ENCODE data around the gene EVPL.
"Not testable (repeated sequence)": the region's sequence is repeated elsewhere in the genome, so short reads cannot be mapped to it uniquely, and the experiment has no call there.

Gene EVPL

DNA sequence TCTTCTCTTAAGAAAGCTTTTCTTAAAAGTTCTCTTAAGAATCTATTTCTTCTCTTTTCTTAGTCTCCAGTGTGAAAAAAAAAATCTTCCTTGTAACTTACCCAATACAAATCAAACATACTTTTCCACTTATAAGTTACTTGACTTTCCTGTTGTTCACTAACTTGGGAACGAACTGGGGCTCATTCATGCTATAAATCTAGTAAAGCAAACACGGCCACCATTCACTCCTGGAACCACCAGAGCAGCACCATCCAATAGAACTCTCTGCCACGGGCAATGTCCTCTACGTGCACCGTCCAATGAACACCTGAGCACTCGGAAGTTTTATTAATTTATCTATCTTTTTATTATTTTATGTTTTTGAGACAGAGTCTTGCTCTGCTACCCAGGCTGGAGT lies 24.5 kb upstream of the EVPL start:
- no peak overlapping the region for H3K9ac ChIP-seq (ENCODE audit: insufficient read length, low read depth)
- H3K36me3 ChIP-seq (ENCODE audit: insufficient read depth, insufficient read length, low read length) = peaks cover 80% of the 10 kb centered on the region
- TF ChIP-seq YY1 (IDR thresholded peaks at IDR 0.05; ENCODE audit: insufficient read depth, insufficient read length) (no peak), ZNF274 (IDR thresholded peaks at IDR 0.05; ENCODE audit: low read depth, low read length) (no peak), SUZ12 (IDR thresholded peaks at IDR 0.05; ENCODE audit: extremely low read depth, insufficient read depth, insufficient read length) (no peak)
- DNase-seq (ENCODE audit: low read depth, low spot score) = no peak
- peaks cover 5% of the 10 kb centered on the region for H3K4me1 ChIP-seq (ENCODE audit: insufficient read depth, insufficient read length)
- no peak overlapping the region for H3K4me3 ChIP-seq (ENCODE audit: insufficient read length, low read depth)
- H3K9me3 ChIP-seq (ENCODE audit: insufficient read depth, low read length) = no peaks in the 10 kb centered on the region
- H3K27me3 ChIP-seq (ENCODE audit: insufficient read depth, insufficient read length) = no peaks in the 10 kb centered on the region

DNA sequence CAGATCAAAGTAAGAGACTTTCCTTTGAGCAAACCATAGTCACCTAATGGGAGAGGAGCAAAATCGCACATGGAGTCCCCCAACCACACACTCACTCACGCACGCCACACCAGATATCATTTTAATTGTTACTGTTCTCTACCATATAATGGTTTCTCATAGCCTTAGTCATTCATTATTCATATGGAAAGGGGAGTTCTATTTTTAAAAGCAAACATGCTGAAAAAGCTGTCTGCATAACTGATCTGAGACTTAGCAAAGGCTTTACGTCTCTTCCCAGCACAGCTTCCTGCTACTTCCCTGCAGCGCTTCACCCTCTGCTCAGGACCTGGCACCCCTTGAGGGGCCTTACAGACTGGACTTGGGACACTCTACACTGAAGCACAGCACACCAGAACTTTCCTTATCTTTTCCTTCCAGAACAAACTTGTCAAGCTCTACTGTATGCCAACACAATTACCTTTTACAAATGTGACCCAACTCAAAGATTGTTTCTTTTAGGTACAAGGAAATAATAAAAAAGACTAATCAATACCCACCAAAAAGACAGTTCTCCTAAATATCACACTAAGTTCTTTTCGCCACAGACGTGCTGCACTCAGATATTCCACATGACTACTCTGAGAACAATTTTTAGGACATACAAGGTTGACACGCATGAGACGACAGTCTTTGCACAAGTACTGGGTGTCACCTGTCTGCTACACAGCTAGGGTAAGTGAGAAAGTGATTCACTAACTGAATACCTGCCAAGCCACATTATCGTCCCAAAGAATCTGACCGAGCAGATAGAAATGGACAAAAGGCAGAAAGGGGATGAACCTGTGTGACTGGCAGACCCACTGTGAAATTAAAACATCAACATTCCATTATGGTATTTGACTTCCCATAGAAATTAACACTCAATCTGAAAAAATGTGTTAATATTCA lies 23.7 kb upstream of the EVPL start:
- DNase-seq (ENCODE audit: low read depth, low spot score) = no peak
- peaks cover 5% of the 10 kb centered on the region for H3K4me1 ChIP-seq (ENCODE audit: insufficient read depth, insufficient read length)
- no peaks in the 10 kb centered on the region for H3K9me3 ChIP-seq (ENCODE audit: insufficient read depth, low read length)
- no peak overlapping the region for H3K4me3 ChIP-seq (ENCODE audit: insufficient read length, low read depth)
- H3K9ac ChIP-seq (ENCODE audit: insufficient read length, low read depth) = no peak overlapping the region
- no peaks in the 10 kb centered on the region for H3K27me3 ChIP-seq (ENCODE audit: insufficient read depth, insufficient read length)
- peaks cover 80% of the 10 kb centered on the region for H3K36me3 ChIP-seq (ENCODE audit: insufficient read depth, insufficient read length, low read length)
- no peak for TF ChIP-seq ZNF274 (IDR thresholded peaks at IDR 0.05; ENCODE audit: low read depth, low read length)
- TF ChIP-seq YY1 (IDR thresholded peaks at IDR 0.05; ENCODE audit: insufficient read depth, insufficient read length) = no peak
- no peak for TF ChIP-seq SUZ12 (IDR thresholded peaks at IDR 0.05; ENCODE audit: extremely low read depth, insufficient read depth, insufficient read length)

DNA sequence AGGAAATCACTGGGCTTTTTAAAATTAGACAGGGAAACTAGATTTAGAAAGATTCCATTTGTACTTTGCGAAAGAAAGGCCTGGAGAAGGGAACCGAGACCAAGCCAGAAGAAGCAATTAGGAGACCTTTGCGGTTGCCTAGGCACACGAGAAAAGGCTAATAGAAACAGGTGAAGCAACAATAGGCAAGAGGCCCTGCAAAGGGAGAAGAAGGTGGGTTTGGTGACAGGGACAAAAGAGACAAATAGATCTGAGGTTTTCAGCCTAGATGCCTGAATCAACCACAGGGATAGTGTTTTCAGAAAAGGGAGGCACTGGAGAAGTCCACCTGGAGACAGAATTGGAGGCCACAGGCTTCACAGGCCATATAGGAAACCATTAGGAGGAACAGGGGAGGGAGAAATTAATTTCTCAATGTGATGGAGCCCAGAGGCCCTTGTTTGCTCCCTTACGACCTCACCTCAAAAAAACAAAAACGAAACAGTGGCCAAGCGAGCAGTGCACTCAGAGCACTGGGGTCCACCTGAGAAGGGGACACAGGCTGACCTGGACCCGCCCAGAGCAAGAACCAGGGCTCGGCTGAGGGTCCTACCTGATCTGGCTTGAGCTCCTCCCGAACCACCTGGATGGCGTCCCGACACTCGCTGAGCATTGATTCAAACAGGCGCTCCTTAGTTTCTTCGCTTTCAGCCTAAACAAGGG lies 22.9 kb upstream of the EVPL start:
- no peak for DNase-seq (ENCODE audit: low read depth, low spot score)
- Histone ChIP-seq H3K9me3 (ENCODE audit: insufficient read depth, low read length) (no peaks in the 10 kb centered on the region), H3K4me3 (ENCODE audit: insufficient read length, low read depth) (no peak overlapping the region), H3K36me3 (ENCODE audit: insufficient read depth, insufficient read length, low read length) (peaks cover 86% of the 10 kb centered on the region), H3K9ac (ENCODE audit: insufficient read length, low read depth) (no peak overlapping the region), H3K4me1 (ENCODE audit: insufficient read depth, insufficient read length) (peaks cover 5% of the 10 kb centered on the region), H3K27me3 (ENCODE audit: insufficient read depth, insufficient read length) (no peaks in the 10 kb centered on the region)
- TF ChIP-seq YY1 (IDR thresholded peaks at IDR 0.05; ENCODE audit: insufficient read depth, insufficient read length) = no peak

DNA sequence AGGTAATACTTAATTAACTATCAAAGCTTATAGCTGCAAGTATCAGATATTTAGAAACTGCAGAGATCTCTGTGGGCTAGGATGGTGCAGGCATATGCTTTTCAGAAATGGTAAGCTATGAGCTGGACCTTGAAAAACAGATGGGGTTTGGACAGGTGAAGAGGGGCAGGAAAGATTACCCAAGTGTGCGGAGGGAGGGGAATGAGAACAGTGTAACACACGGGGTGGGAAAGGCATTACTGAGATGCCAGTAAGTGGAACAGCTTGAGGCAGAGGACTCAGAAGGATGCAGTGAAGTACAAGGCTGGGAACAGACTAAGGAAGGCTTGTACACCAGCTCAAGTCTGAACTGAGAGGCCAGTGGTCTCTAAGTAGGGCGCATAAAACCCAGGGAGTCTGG lies 22.1 kb upstream of the EVPL start:
- TF ChIP-seq YY1 (IDR thresholded peaks at IDR 0.05; ENCODE audit: insufficient read depth, insufficient read length) (no peak), ZNF274 (IDR thresholded peaks at IDR 0.05; ENCODE audit: low read depth, low read length) (no peak), SUZ12 (IDR thresholded peaks at IDR 0.05; ENCODE audit: extremely low read depth, insufficient read depth, insufficient read length) (no peak)
- no peak for DNase-seq (ENCODE audit: low read depth, low spot score)
- H3K4me1 ChIP-seq (ENCODE audit: insufficient read depth, insufficient read length) = peaks cover 5% of the 10 kb centered on the region
- no peak overlapping the region for H3K9ac ChIP-seq (ENCODE audit: insufficient read length, low read depth)
- H3K27me3 ChIP-seq (ENCODE audit: insufficient read depth, insufficient read length) = no peaks in the 10 kb centered on the region
- H3K36me3 ChIP-seq (ENCODE audit: insufficient read depth, insufficient read length, low read length) = peaks cover 90% of the 10 kb centered on the region
- H3K4me3 ChIP-seq (ENCODE audit: insufficient read length, low read depth) = no peak overlapping the region
- no peaks in the 10 kb centered on the region for H3K9me3 ChIP-seq (ENCODE audit: insufficient read depth, low read length)

DNA sequence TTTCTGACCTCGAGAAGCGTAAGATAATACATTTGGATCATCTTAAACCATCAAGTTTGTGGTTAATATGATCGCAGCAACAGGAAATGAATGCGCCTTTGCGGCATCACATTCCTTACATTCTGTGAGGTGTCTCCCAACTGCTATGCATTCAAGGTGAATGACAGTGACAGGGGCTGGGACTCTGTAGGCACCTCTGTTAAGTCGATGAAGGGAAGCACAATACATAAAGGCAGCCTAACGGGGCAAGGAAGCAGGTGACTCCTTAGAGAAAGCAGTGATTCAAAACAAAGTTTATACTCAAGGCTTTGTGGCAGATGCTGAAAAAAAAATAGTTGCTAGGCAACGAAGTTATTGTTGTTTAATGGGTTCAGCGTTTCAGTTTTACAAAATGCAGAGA lies 21.6 kb upstream of the EVPL start:
- no peaks in the 10 kb centered on the region for H3K9me3 ChIP-seq (ENCODE audit: insufficient read depth, low read length)
- H3K4me3 ChIP-seq (ENCODE audit: insufficient read length, low read depth) = no peak overlapping the region
- H3K36me3 ChIP-seq (ENCODE audit: insufficient read depth, insufficient read length, low read length) = peaks cover 90% of the 10 kb centered on the region
- H3K4me1 ChIP-seq (ENCODE audit: insufficient read depth, insufficient read length) = peaks cover 5% of the 10 kb centered on the region
- no peak overlapping the region for H3K9ac ChIP-seq (ENCODE audit: insufficient read length, low read depth)
- no peak for TF ChIP-seq SUZ12 (IDR thresholded peaks at IDR 0.05; ENCODE audit: extremely low read depth, insufficient read depth, insufficient read length)
- no peak for DNase-seq (ENCODE audit: low read depth, low spot score)
- H3K27me3 ChIP-seq (ENCODE audit: insufficient read depth, insufficient read length) = no peaks in the 10 kb centered on the region

DNA sequence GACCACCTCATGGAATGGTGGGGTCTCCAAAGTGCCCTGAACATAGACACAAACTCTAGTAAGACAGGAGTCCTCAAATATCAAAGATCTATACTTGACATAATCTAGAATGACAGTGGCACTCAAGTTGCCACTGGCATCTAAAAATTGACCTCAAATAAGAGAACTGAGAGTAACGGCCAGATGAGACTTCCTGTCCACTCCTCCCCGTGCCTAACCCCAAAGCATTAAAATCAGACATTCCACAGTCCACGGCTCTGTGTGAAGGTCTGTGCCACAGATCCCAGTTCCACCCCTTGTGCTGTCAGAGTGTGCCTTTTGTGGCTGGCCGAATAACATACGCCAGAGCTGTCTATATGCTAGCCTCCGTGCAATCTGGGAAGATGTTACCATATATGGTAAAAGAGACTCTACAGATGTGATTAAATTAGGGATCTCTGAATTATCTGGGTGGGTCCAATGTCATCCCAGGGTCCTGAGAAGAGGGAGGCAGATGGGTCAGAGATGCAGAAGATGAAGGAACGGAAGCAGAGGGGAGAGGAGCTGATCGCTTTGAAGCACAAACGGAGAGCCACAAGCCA lies 21.0 kb upstream of the EVPL start:
- no peaks in the 10 kb centered on the region for H3K9me3 ChIP-seq (ENCODE audit: insufficient read depth, low read length)
- H3K4me3 ChIP-seq (ENCODE audit: insufficient read length, low read depth) = no peak overlapping the region
- DNase-seq (ENCODE audit: low read depth, low spot score) = no peak
- TF ChIP-seq YY1 (IDR thresholded peaks at IDR 0.05; ENCODE audit: insufficient read depth, insufficient read length) (no peak), ZNF274 (IDR thresholded peaks at IDR 0.05; ENCODE audit: low read depth, low read length) (no peak), SUZ12 (IDR thresholded peaks at IDR 0.05; ENCODE audit: extremely low read depth, insufficient read depth, insufficient read length) (no peak)
- peaks cover 91% of the 10 kb centered on the region for H3K36me3 ChIP-seq (ENCODE audit: insufficient read depth, insufficient read length, low read length)
- no peak overlapping the region for H3K9ac ChIP-seq (ENCODE audit: insufficient read length, low read depth)
- H3K4me1 ChIP-seq (ENCODE audit: insufficient read depth, insufficient read length) = peaks cover 5% of the 10 kb centered on the region
- no peaks in the 10 kb centered on the region for H3K27me3 ChIP-seq (ENCODE audit: insufficient read depth, insufficient read length)

DNA sequence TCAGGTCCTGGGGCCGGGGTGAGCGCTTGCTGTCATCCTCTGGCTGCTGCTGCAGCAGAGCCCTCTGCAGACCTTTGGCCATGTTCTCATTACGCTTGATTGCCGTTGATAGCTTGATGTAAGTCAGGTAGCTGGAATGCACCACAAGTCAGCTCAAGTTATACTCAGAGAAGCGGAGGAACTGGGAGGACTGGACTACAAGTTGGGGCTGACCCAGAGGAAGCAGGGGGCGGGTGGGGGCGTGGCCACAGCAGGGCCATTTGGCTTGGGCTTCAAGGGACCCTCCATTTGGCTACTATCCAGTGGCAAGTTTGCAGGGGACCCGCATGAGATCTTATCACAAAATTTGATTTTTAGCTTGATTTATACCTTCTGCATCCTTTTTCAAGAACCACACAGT lies 19.0 kb upstream of the EVPL start:
- TF ChIP-seq SUZ12 (IDR thresholded peaks at IDR 0.05; ENCODE audit: extremely low read depth, insufficient read depth, insufficient read length) (no peak), ZNF274 (IDR thresholded peaks at IDR 0.05; ENCODE audit: low read depth, low read length) (no peak), YY1 (IDR thresholded peaks at IDR 0.05; ENCODE audit: insufficient read depth, insufficient read length) (no peak)
- Histone ChIP-seq H3K9me3 (ENCODE audit: insufficient read depth, low read length) (no peaks in the 10 kb centered on the region), H3K36me3 (ENCODE audit: insufficient read depth, insufficient read length, low read length) (peaks cover 96% of the 10 kb centered on the region), H3K4me3 (ENCODE audit: insufficient read length, low read depth) (no peak overlapping the region), H3K27me3 (ENCODE audit: insufficient read depth, insufficient read length) (no peaks in the 10 kb centered on the region), H3K4me1 (ENCODE audit: insufficient read depth, insufficient read length) (peaks cover 9% of the 10 kb centered on the region), H3K9ac (ENCODE audit: insufficient read length, low read depth) (no peak overlapping the region)
- DNase-seq (ENCODE audit: low read depth, low spot score) = no peak

DNA sequence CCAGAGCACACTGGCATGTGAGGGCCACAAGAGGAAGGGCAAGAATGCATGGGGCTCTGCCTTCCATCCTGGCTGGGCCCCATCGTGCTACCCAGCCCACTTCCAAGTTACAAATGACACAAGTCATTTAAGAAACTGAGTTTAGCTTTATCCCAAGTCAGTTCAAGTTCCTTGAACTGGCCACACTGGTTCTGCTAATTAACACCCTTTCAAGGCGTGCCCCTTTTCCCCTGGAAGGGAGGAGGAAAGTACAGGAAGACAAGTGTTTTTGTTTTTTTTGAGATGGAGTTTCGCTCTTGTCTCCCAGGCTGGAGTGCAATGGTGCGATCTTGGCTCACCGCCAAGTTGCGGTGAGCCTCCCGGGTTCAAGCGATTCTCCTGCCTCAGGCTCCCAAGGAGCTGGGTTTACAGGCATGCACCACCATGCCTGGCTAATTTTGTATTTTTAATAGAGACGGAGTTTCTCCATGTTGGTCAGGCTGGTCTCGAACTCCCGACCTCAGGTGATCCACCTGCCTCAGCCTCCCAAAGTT lies 17.4 kb upstream of the EVPL start:
- not testable (repeated sequence) for DNase-seq (ENCODE audit: low read depth, low spot score); H3K27me3 ChIP-seq (ENCODE audit: insufficient read depth, insufficient read length); H3K9me3 ChIP-seq (ENCODE audit: insufficient read depth, low read length); H3K9ac ChIP-seq (ENCODE audit: insufficient read length, low read depth); H3K4me3 ChIP-seq (ENCODE audit: insufficient read length, low read depth)
- Histone ChIP-seq H3K36me3 (ENCODE audit: insufficient read depth, insufficient read length, low read length) (peaks cover 96% of the 10 kb centered on the region), H3K4me1 (ENCODE audit: insufficient read depth, insufficient read length) (peaks cover 13% of the 10 kb centered on the region)

DNA sequence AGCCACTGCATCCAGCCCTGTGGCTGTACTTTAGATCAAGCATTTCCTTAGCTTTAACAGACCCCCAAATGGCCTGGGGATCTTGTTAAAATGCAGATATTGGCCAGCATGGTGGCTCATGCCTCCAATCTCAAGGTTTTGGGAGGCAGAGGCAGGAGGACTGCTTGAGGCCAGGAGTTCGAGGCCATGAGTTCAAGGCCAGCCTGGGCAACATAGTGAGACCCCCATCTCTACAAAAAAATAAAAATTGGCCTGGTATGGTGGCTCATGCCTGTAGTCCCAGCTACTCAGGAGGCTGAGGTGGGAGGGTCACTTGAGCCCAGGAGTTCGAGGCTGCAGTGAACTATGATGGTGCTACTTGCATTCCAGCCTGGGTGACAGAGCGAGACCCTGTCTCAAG lies 15.8 kb upstream of the EVPL start:
- DNase-seq (ENCODE audit: low read depth, low spot score) = not testable (repeated sequence)

More for the DNA sequence above, 15.8 kb upstream of the EVPL start:
- peaks cover 13% of the 10 kb centered on the region for H3K4me1 ChIP-seq (ENCODE audit: insufficient read depth, insufficient read length)
- not testable (repeated sequence) for H3K27me3 ChIP-seq (ENCODE audit: insufficient read depth, insufficient read length); H3K9ac ChIP-seq (ENCODE audit: insufficient read length, low read depth); H3K9me3 ChIP-seq (ENCODE audit: insufficient read depth, low read length); H3K4me3 ChIP-seq (ENCODE audit: insufficient read length, low read depth)
- peaks cover 96% of the 10 kb centered on the region for H3K36me3 ChIP-seq (ENCODE audit: insufficient read depth, insufficient read length, low read length)
